H4 (cell line): ENCODE data around the gene TFAP2A. TPM values are rescaled to one million over a fixed set of nuclear protein-coding genes. Genes with fewer than 3 reads are reported as not detected.

ENCODE experiments used
- DNase-seq: peaks from one replicate; pipeline ENCODE4 v3.0.0-alpha.2; 2015; ENCODE audit warnings: low spot score
- total RNA-seq: library from RNA; depleted of rRNA; stranded (reverse); fragments of >200 nt; shearing (Covaris generic); gene quantifications from 2 replicates; pipeline ENCODE4 v1.2.3, GENCODE V29; 2014

Gene TFAP2A
- total RNA-seq, 1 experiment from 2014 or later, result 5.0 TPM

DNA sequence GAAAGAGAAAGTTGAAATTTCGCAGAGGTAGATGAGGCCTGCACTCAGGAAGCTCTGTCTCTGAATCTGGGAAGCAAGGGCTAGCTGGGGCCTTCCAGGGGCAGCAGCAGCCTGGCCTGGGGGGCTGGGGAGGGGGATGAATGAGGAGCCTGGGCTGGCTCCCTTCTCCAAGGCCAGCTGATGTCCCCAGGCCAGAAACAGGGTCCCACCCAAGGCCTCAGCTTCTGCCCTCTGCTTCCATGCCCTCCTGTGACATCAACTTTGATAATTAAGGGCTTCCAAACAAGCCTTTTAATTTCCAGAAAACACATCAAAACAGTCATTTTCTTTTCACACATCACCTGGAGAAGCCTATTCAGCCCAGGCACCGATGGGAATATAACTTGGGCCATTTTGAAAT, 15.4 kb downstream of the TFAP2A start:
- no peak for DNase-seq

DNA sequence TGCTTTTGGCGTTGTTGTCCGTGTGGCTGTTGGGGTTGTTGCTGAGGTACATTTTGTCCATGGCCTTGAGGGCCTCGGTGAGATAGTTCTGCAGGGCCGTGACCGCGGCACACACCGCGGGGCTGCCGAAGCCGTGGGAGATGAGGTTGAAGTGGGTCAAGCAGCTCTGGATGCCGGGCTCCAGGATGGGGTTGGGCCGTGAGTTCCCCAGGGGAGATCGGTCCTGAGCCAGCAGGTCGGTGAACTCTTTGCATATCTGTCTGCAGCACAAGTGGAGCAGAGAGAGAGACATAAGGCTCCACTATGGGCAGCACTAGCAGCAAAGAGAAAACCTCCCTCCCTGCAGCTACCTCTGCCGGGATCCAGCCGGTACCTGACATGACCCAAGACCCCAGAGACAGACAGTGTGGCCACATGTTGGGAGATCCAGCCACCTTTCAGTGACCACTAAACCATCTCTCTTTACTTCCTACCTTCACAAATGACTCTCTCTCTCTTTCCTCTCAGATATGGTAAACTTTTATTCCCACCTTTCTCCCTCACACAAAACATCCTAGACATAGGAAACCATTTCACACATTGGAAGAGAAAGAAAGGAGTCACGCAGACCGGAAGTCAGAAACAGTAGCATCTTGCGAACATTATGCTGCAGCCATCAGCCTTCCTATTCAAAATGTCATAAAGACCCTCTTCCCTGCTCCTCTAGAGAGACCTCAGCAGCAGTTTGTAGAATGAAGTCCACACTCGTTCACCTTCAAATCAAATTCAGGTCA, 16.2 kb downstream of the TFAP2A start:
- DNase-seq, result no peak

DNA sequence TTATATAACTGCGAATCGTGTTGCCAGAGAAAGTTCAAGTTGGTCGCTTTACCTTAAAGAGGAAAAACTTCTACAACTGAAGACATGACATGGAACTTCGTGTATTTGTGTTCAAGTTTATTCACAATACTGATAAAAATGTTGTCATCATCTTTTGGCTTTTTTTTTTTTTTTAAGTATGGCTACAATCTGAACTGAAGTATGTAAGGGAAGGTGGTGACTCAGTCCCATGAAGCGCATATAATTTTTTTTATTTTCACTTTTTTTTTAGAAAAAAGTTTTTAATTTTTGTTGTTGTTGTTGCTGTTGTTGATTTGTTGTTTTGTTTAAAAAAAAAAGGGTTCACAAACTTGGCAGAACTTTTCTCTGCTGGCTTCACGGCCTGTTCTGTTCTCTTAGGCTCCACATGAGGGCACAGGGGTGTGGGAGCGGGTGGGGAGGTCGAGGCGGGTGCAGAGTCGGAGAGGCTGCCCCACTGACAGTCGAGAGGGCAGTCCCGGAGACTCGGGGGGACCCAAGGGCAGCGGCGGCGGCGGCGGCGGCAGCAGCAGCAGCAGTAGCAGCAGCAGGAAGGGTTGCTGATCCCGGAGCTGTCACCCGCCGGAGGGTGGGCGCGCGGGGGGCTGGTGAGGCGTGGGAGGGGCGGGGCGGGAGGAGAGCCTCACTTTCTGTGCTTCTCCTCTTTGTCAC, 17.0 kb downstream of the TFAP2A start:
- no peak for DNase-seq

- DNase-seq, result no peak
Observed at GRCh38 chr6:10396785-10397184, 18.1 kb downstream of the TFAP2A start.

DNA sequence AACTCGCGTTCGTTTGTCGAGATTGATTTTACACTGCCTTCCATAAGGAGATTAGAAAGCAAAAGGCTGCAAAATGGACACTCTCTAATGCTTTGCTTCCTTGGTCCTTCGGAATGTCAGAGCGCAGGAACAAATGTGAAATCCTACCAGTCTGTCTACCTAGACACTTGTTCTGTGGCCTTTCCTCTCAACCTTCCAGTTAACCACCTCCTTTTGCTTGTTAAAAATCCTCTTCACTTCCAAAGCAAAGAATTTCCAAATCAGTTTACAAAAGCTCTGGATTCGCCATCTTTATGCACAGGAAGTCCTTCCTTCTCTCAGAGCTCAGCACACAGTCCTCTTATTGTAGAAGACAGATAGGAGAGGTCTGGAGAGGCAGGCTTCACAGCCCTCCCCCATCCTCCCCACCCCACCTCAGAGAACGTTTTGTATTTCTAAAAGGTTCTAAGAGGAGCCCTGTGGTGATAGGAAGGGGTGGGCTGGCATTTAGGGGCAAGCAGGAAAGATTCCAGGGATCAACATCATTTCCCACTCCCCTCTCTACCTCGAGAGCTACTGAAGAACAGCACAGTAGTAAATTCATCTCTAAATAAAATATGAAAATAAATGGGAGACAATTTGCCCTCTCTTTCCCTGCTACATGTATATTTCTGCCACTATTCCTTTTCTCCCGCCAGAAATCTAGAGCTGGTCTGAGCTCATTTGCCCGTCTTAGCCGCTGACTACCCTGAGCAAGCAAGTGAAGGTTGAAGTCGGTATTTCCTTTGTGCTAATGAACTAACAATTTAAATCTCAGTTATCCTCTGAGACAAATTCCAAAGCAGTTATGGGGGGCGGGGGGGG, 18.9 kb downstream of the TFAP2A start:
- DNase-seq, result no peak

DNA sequence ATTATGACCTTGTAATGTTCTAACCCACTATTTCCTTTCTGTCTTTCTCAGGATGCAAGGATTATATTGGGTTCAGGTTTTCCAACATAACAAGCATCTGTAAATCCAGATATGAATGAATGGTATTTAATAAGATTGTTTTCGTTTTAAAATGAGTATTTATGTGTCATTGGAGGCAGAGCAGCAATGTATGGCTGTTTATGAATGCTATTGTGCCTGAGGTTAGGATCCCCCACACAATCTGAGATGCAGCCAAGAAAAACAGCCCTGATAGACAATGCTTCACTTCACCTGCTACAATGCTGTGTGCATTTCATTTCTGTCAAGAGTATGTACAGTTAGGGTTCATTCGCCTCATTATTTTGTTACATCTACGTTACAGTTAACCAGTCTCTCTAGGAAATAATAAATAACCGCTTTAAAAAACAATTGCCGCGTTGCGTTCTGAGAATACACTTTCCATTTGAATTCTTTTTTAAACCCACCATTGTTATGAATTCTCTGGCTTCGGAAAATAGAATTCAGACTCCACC, 19.6 kb downstream of the TFAP2A start:
- no peak for DNase-seq

DNA sequence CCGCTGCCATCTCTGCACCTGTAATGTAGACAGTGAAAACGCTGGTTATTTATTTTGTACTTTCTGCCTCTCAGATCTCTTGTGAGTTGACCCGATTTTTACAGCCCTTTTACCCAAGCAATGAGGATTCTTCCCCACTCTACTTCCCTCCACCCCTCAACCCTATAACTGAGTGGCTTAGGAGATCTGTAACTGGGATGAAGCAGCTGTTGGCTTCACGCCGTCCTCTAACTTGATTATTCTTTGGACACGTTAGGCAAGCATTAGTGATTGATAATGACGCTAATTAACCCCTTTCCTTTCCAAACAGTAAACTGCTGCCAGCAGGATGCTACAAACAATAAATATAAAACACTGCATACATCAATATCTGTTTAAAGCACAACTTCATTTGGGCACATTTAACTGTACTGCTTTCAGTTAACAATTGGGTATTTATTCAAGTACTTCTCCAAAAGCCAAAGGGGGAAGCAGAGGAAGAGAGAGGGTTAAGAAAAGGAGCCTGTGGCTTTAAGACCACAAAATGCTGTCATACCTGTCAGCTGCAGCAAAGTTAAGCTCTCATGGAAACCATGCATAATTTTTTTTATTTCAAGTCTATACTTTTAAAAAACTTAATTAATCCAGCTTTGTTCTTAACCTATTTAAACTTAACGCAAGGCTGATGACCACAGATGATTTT, 21.2 kb downstream of the TFAP2A start:
- no peak for DNase-seq

- no peak for DNase-seq
Observed at GRCh38 chr6:10391799-10392198, 23.1 kb downstream of the TFAP2A start.

- no peak for DNase-seq
Observed at GRCh38 chr6:10391299-10391630, 23.6 kb downstream of the TFAP2A start.

- no peak for DNase-seq
Observed at GRCh38 chr6:10390495-10391298, 24.2 kb downstream of the TFAP2A start.

- no peak for DNase-seq
Observed at GRCh38 chr6:10389739-10390494, 25.0 kb downstream of the TFAP2A start.

- DNase-seq, result no peak
Observed at GRCh38 chr6:10386756-10387654, 27.9 kb downstream of the TFAP2A start.

- DNase-seq, result no peak
Observed at GRCh38 chr6:10386220-10386619, 28.7 kb downstream of the TFAP2A start.

- no peak for DNase-seq
Observed at GRCh38 chr6:10385524-10386132, 29.2 kb downstream of the TFAP2A start.

GRCh38 chr6:10384610-10385523, 30.0 kb downstream of the TFAP2A start:
- no peak for DNase-seq

DNA sequence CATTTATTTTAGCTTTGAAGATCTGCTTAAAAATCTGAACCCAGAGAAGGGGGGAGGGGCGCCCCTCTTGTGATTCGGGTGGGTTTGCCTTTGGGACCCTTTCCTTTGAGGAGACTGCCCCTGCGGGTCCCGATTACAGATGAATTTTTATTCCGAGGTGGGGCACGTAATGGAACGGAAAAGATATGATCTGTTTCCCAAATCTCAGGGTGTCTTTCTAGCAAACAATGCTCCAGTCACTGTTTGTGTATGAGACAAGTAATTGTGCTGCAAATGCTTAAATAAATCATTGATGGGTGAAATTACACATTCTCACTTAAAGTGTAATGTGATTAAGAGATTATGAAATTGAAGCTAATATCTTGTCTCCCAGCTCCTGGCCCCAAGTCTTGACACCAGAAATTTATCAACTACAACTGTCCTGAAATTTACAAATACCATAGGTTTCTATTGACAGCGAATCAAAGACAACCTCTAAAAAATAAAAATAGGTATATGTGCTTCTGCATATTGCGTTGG, 30.7 kb downstream of the TFAP2A start:
- DNase-seq, result no peak
